A673 (cell line): Measurements from ENCODE around the gene RASA3.

Experiments
- EZH2 ChIP-seq: fragments of 200-600 bp; sonication (generic); IDR thresholded peaks from 2 replicates; pipeline ENCODE4 v1.6.1; 2017; ENCODE audit warnings: borderline replicate concordance, low read depth, mild to moderate bottlenecking, mixed read lengths, antibody characterized with exemption, low read length; ENCODE audit not compliant: poor library complexity, severe bottlenecking
- TF ChIP-seq, protein P1 (sequence below): fragments of 300-800, 200-600 bp; sonication (generic); conservative IDR thresholded peaks from 2 replicates; pipeline ENCODE4 v1.5.1; 2017; ENCODE audit warnings: low read depth, mild to moderate bottlenecking, antibody characterized with exemption, low read length, moderate library complexity, mixed read lengths

DNA sequence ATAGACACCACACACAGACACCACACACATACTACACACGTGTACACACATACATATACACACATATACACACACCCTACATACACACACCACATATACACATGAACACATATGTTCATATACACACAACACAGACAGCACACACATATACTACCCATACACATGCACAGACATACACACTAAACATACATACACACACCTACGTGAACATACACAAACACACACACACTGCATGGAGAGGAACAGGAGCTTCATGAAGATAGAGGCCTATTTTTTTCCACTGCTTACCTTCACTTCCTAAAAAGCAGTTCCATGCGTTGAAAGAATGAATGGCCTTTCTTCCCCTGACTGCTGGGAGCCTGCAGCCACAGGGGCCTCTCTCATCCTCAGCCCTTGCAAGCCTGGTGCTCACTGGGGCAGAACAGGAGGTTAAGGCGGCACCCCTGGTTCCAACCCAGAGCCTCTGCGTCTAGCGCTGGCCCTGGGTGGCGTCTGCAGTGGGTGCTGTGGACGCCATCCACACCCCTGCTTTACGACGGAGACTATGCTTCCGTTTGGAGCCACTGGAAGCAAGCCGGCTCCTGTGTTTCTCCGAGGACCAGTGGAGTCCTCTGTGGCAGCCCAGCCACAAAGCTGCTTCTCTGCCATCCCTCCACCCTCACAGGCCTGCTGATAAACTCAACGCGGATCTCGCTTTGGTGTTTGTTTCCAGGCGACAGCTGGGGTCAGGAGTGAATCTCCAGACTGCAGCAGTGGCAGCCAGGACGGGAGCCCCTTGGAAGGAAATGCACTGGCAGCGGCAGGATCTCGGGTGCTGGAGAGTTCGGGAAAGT is 1.9 kb upstream of the RASA3 start:
- TF ChIP-seq, protein P1, sequence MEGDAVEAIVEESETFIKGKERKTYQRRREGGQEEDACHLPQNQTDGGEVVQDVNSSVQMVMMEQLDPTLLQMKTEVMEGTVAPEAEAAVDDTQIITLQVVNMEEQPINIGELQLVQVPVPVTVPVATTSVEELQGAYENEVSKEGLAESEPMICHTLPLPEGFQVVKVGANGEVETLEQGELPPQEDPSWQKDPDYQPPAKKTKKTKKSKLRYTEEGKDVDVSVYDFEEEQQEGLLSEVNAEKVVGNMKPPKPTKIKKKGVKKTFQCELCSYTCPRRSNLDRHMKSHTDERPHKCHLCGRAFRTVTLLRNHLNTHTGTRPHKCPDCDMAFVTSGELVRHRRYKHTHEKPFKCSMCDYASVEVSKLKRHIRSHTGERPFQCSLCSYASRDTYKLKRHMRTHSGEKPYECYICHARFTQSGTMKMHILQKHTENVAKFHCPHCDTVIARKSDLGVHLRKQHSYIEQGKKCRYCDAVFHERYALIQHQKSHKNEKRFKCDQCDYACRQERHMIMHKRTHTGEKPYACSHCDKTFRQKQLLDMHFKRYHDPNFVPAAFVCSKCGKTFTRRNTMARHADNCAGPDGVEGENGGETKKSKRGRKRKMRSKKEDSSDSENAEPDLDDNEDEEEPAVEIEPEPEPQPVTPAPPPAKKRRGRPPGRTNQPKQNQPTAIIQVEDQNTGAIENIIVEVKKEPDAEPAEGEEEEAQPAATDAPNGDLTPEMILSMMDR, result no peak
- no peak for TF ChIP-seq EZH2
